ENCODE results near the gene OR8G1.

- TF ChIP-seq CTCF (conservative IDR thresholded peaks at IDR 0.05 in 1 of 2, IDR thresholded peaks at IDR 0.05 in 1 of 2; ENCODE audit: low read depth in 1 of 2, low read length in 2 of 2) (no peak), EZH2 (IDR thresholded peaks at IDR 0.05; ENCODE audit: low read length, missing control alignments) (no peak)
Measured at GRCh38 chr11:124207102-124207792, 33.6 kb upstream of the OR8G1 start.
